Limb (tissue), 2 donors: ENCODE results near the gene UBE2D1.
A peak's percentile ranks its signal among the peaks of the same experiment; 100 is the strongest.

Experiments
- DNase-seq, 2 donors: peaks; one replicate each; pipeline ENCODE4 v3.0.0-alpha.2; 2016; ENCODE audit errors: extremely low spot score in 2 of 2

The UBE2D1 gene

GRCh38 chr10:58334817-58335305, at the start of gene UBE2D1:
Gene UBE2D1 (plus strand): TSS chr10:58335006. CDS start chr10:58335202, 196 bp downstream.
- peak; percentile 74 to 91 for DNase-seq

GRCh38 chr10:58291538-58292174, 43.1 kb upstream of the UBE2D1 start:
- peak in 1 of 2 donors; percentile 70 for DNase-seq

GRCh38 chr10:58293989-58294388, 40.8 kb upstream of the UBE2D1 start:
- no peak for DNase-seq

GRCh38 chr10:58299580-58299979, 35.2 kb upstream of the UBE2D1 start:
- peak; percentile 17 to 44 for DNase-seq

GRCh38 chr10:58300676-58301075, 34.1 kb upstream of the UBE2D1 start:
- DNase-seq: no peak

GRCh38 chr10:58302254-58302653, 32.6 kb upstream of the UBE2D1 start:
- DNase-seq: no peak

- no peak for DNase-seq
These were observed 30.6 kb upstream of the UBE2D1 start for GRCh38 chr10:58304099-58304633.

GRCh38 chr10:58305821-58306220, 29.0 kb upstream of the UBE2D1 start:
- DNase-seq: no peak

- no peak for DNase-seq
These were observed 27.1 kb upstream of the UBE2D1 start for GRCh38 chr10:58307676-58308075.

GRCh38 chr10:58311026-58311425, 23.8 kb upstream of the UBE2D1 start:
- DNase-seq: no peak

- DNase-seq: no peak
These were observed 17.9 kb upstream of the UBE2D1 start for GRCh38 chr10:58316874-58317273.

GRCh38 chr10:58318346-58318745, 16.5 kb upstream of the UBE2D1 start:
- no peak for DNase-seq

- no peak for DNase-seq
These were observed 15.2 kb upstream of the UBE2D1 start for GRCh38 chr10:58319599-58319998.

GRCh38 chr10:58320351-58321049, 14.3 kb upstream of the UBE2D1 start:
- DNase-seq: no peak

GRCh38 chr10:58322072-58322834, 12.6 kb upstream of the UBE2D1 start:
- DNase-seq: no peak

GRCh38 chr10:58322835-58323209, 12.0 kb upstream of the UBE2D1 start:
- no peak for DNase-seq

- DNase-seq: peak in 1 of 2 donors; percentile 39
These were observed 7.8 kb upstream of the UBE2D1 start for GRCh38 chr10:58326967-58327381.

GRCh38 chr10:58328233-58328632, 6.6 kb upstream of the UBE2D1 start:
- DNase-seq: no peak

- no peak for DNase-seq
These were observed 4.4 kb upstream of the UBE2D1 start for GRCh38 chr10:58330431-58330830.

- no peak for DNase-seq
These were observed 3.2 kb upstream of the UBE2D1 start for GRCh38 chr10:58331646-58332045.

GRCh38 chr10:58335306-58336005, 650 bp downstream of the UBE2D1 start:
- DNase-seq: no peak
